HCT116 (cell line): ENCODE measurements around the gene SULT1C4. TPM values are rescaled to one million over a fixed set of nuclear protein-coding genes. Genes with fewer than 3 reads are reported as not detected.

ENCODE experiments used
- ATAC-seq: fragments of 200-7000 bp; cut with Tn5 transposase; 2 replicates; pipeline ENCODE4 v1.9.1; 2020; ENCODE audit warnings: mild to moderate bottlenecking, moderate library complexity
- Bru-seq: library from RNA; stranded (reverse); fragments of 400-500 nt; gene quantifications from one replicate; lab custom pipeline; 2021; lab: Mats Ljungman, UMichigan
- BruChase-seq, 2 experiments: library from RNA; stranded (reverse); fragments of 400-500 nt; gene quantifications; one replicate each; lab custom pipeline; 2021; lab: Mats Ljungman, UMichigan
- BruUV-seq: library from RNA; stranded (reverse); fragments of 400-500 nt; replicated peaks from 2 replicates; lab custom pipeline; 2021; lab: Mats Ljungman, UMichigan
- CTCF ChIA-PET: fragments of 300-600 bp; sonication (Branson Sonifier 250); formaldehyde crosslinking; loops from one replicate; lab custom pipeline; 2021; ENCODE audit warnings: antibody characterized with exemption; lab: Charles Lee
- POLR2A ChIA-PET: fragments of 300-600, 350-600 bp; sonication (Branson Sonifier 250); formaldehyde crosslinking; loops from one replicate; lab custom pipeline; 2021; ENCODE audit warnings: antibody characterized with exemption; lab: Charles Lee
- RAD21 ChIA-PET, 2 experiments: fragments of 300-600 bp; sonication (Branson Sonifier 250); formaldehyde crosslinking; loops; one replicate each; lab custom pipeline; 2023; ENCODE audit warnings: low total read pairs in 2 of 2; ENCODE audit not compliant: uncharacterized antibody in 2 of 2, unreplicated experiment in 2 of 2, low non-redundant PET in 1 of 2; lab: Charles Lee
- DNase-seq: peaks from one replicate; pipeline ENCODE4 v3.0.0-alpha.2; 2010; ENCODE audit warnings: low read depth, low spot score
- H2AFZ ChIP-seq: fragments of 200-600 bp; shearing (Covaris generic), sonication (generic); 2 replicates; pipeline ENCODE4 v1.6.1; 2017; ENCODE audit warnings: low read depth, mixed run types, mixed read lengths, antibody characterized with exemption, low read length; ENCODE audit not compliant: poor library complexity, severe bottlenecking
- H3K27ac ChIP-seq: 2 replicates; pipeline ENCODE4 v1.5.1; 2012; ENCODE audit warnings: low read depth, low read length
- H3K27me3 ChIP-seq: fragments of 200-600 bp; sonication (generic); 2 replicates; pipeline ENCODE4 v1.6.1; 2016; ENCODE audit warnings: mixed run types, low read length, mixed read lengths; ENCODE audit not compliant: insufficient read depth
- H3K36me3 ChIP-seq, 2 experiments: fragments of 200-500 bp in 1 of 2; fragments of 200-600 bp in 1 of 2; sonication (Bioruptor generic) in 1 of 2; sonication (generic) in 1 of 2; 2 replicates each; pipeline versions ENCODE4 v1.5.1 to v1.6.1; 2014 to 2016; ENCODE audit warnings: low read length in 2 of 2, inconsistent platforms in 1 of 2, mixed read lengths in 1 of 2, mixed run types in 1 of 2; ENCODE audit not compliant: insufficient read depth in 2 of 2, control insufficient read depth in 1 of 2
- H3K4me1 ChIP-seq, 2 experiments: fragments of 200-600 bp in 1 of 2; sonication (generic) in 1 of 2; 2 replicates each; pipeline versions ENCODE4 v1.5.1 to v1.6.1; 2012 to 2017; ENCODE audit warnings: low read length in 2 of 2, inconsistent platforms in 1 of 2, mild to moderate bottlenecking in 1 of 2, mixed read lengths in 1 of 2, mixed run types in 1 of 2, moderate library complexity in 1 of 2; ENCODE audit not compliant: insufficient read depth in 2 of 2, control insufficient read depth in 1 of 2
- H3K4me2 ChIP-seq: fragments of 200-600 bp; sonication (generic); 2 replicates; pipeline ENCODE4 v1.6.1; 2017; ENCODE audit warnings: mixed run types, low read length, mixed read lengths
- H3K4me3 ChIP-seq, 2 experiments: fragments of 200-600 bp in 1 of 2; sonication (generic) in 1 of 2; replicated peaks in 1 of 2; 2 replicates each; pipeline ENCODE4 v1.5.1; 2011 to 2016; ENCODE audit warnings: low read length in 2 of 2, control low read depth in 1 of 2, low read depth in 1 of 2, mild to moderate bottlenecking in 1 of 2, mixed read lengths in 1 of 2, mixed run types in 1 of 2
- H3K79me2 ChIP-seq: fragments of 200-600 bp; sonication (generic); 2 replicates; pipeline ENCODE4 v1.6.1; 2017; ENCODE audit warnings: mild to moderate bottlenecking, mixed run types, low read length, moderate library complexity, mixed read lengths; ENCODE audit not compliant: insufficient read depth
- H3K9ac ChIP-seq: fragments of 200-600 bp; sonication (generic); 2 replicates; pipeline ENCODE4 v1.6.1; 2016; ENCODE audit warnings: low read length, mixed read lengths
- H3K9me2 ChIP-seq: fragments of 200-600 bp; sonication (generic), shearing (Covaris generic); 2 replicates; pipeline ENCODE4 v1.6.1; 2017; ENCODE audit warnings: mixed run types, mild to moderate bottlenecking, moderate library complexity; ENCODE audit not compliant: insufficient read depth
- H3K9me3 ChIP-seq, 2 experiments: fragments of 200-500 bp in 1 of 2; fragments of 200-600 bp in 1 of 2; sonication (Bioruptor generic) in 1 of 2; sonication (generic) in 1 of 2; 2 replicates each; pipeline ENCODE4 v1.6.1; 2014 to 2017; ENCODE audit warnings: low read length in 2 of 2, mixed read lengths in 2 of 2, inconsistent platforms in 1 of 2, low read depth in 1 of 2, mild to moderate bottlenecking in 1 of 2, mixed run types in 1 of 2, moderate library complexity in 1 of 2; ENCODE audit not compliant: control insufficient read depth in 1 of 2, insufficient read depth in 1 of 2
- H4K20me1 ChIP-seq: fragments of 200-600 bp; sonication (generic), shearing (Covaris generic); 2 replicates; pipeline ENCODE4 v1.6.1; 2017; ENCODE audit warnings: mixed run types, mild to moderate bottlenecking, moderate library complexity; ENCODE audit not compliant: insufficient read depth
- ATF3 ChIP-seq: IDR thresholded peaks from 2 replicates; pipeline ENCODE4 v1.6.1; 2012
- CBX3 ChIP-seq: IDR thresholded peaks from 2 replicates; pipeline ENCODE4 v1.6.1; 2012; ENCODE audit warnings: low read depth
- CTCF ChIP-seq, 3 experiments: fragments of 200-600 bp in 1 of 3; sonication (generic) in 1 of 3; IDR thresholded peaks in 2 of 3; conservative IDR thresholded peaks in 1 of 3; 2 replicates each; pipeline ENCODE4 v1.5.1; 2012 to 2017; ENCODE audit warnings: low read depth in 2 of 3, low read length in 2 of 3, antibody characterized with exemption in 1 of 3, borderline replicate concordance in 1 of 3, control low read depth in 1 of 3, mild to moderate bottlenecking in 1 of 3, mixed read lengths in 1 of 3, mixed run types in 1 of 3, moderate library complexity in 1 of 3; ENCODE audit not compliant: insufficient read depth in 1 of 3
- ELF1 ChIP-seq: IDR thresholded peaks from 2 replicates; pipeline ENCODE4 v1.6.1; 2012; ENCODE audit warnings: low read depth, borderline replicate concordance
- EZH2 ChIP-seq: fragments of 200-600 bp; sonication (generic); IDR thresholded peaks from 2 replicates; pipeline ENCODE4 v1.6.1; 2017; ENCODE audit warnings: antibody characterized with exemption, mixed run types
- EZH2phosphoT487 ChIP-seq: fragments of 200-600 bp; IDR thresholded peaks from 2 replicates; pipeline ENCODE4 v1.6.1; 2018; ENCODE audit warnings: antibody characterized with exemption, borderline replicate concordance
- FOSL1 ChIP-seq: IDR thresholded peaks from 2 replicates; pipeline ENCODE4 v1.6.1; 2012; ENCODE audit warnings: low read depth
- JUND ChIP-seq: IDR thresholded peaks from 2 replicates; pipeline ENCODE4 v1.6.1; 2012
- POLR2A ChIP-seq: IDR thresholded peaks from 2 replicates; pipeline ENCODE4 v1.7.0; 2011; ENCODE audit warnings: borderline replicate concordance; ENCODE audit not compliant: insufficient read depth, insufficient read length; ENCODE audit errors: extremely low read depth
- RAD21 ChIP-seq: IDR thresholded peaks from 2 replicates; pipeline ENCODE4 v1.6.1; 2012; ENCODE audit warnings: low read depth, mild to moderate bottlenecking
- SIN3A ChIP-seq: IDR thresholded peaks from 2 replicates; pipeline ENCODE4 v1.6.1; 2012; ENCODE audit warnings: low read depth
- SRF ChIP-seq: IDR thresholded peaks from 2 replicates; pipeline ENCODE4 v1.6.1; 2012; ENCODE audit warnings: low read depth
- TCF7L2 ChIP-seq: IDR thresholded peaks from 2 replicates; pipeline ENCODE4 v1.7.0; 2011; ENCODE audit warnings: borderline replicate concordance, inconsistent platforms; ENCODE audit not compliant: insufficient read depth, insufficient read length; ENCODE audit errors: extremely low read depth
- YY1 ChIP-seq: IDR thresholded peaks from 2 replicates; pipeline ENCODE4 v1.6.1; 2011; ENCODE audit warnings: low read length, low read depth, moderate library complexity, mild to moderate bottlenecking; ENCODE audit not compliant: insufficient replicate concordance; ENCODE audit errors: extremely low read depth
- ZNF274 ChIP-seq: fragments of 200-500 bp; sonication (Bioruptor generic); IDR thresholded peaks from 2 replicates; pipeline ENCODE4 v1.6.1; 2014; ENCODE audit warnings: mild to moderate bottlenecking, low read depth, low read length, inconsistent platforms
- intact Hi-C: fragments of 100-400 bp; cut with micrococcal nuclease; formaldehyde crosslinking; loops from 2 replicates; pipeline ENCODE4 v1.10.0; 2022
- long read RNA-seq: library from polyadenylated mRNA; unstranded; transcript quantifications from one replicate; pipeline ENCODE4 v2.0.0, GENCODE V29; 2021; ENCODE audit not compliant: unreplicated experiment
- polyA plus RNA-seq: library from polyadenylated mRNA; unstranded; fragments of >200 nt; gene quantifications from 2 replicates; pipeline ENCODE4 v1.2.1, GENCODE V29; 2012; ENCODE audit warnings: missing spikeins
- total RNA-seq: library from RNA; stranded (reverse); gene quantifications from one replicate; pipeline ENCODE4 v1.2.1, GENCODE V29; 2021; ENCODE audit not compliant: unreplicated experiment
- TF ChIP-seq, protein P1 (sequence below): IDR thresholded peaks from 2 replicates; pipeline ENCODE4 v1.6.1; 2011; ENCODE audit warnings: mild to moderate bottlenecking, low read length, moderate library complexity; ENCODE audit not compliant: insufficient replicate concordance; ENCODE audit errors: extremely low read depth
- TF ChIP-seq, protein P2 (sequence below): IDR thresholded peaks from 2 replicates; pipeline ENCODE4 v1.6.1; 2012; ENCODE audit warnings: low read depth

SULT1C4 gene
- not detected for total RNA-seq
- polyA plus RNA-seq = not detected in 2 replicates
- not detected for Bru-seq, nascent RNA
- not detected for BruChase-seq, experiment 1, labeled RNA remaining after a 6-hour chase
- not detected for BruChase-seq, experiment 2, labeled RNA remaining after a 2-hour chase
- long read RNA-seq = 0 reads

DNA sequence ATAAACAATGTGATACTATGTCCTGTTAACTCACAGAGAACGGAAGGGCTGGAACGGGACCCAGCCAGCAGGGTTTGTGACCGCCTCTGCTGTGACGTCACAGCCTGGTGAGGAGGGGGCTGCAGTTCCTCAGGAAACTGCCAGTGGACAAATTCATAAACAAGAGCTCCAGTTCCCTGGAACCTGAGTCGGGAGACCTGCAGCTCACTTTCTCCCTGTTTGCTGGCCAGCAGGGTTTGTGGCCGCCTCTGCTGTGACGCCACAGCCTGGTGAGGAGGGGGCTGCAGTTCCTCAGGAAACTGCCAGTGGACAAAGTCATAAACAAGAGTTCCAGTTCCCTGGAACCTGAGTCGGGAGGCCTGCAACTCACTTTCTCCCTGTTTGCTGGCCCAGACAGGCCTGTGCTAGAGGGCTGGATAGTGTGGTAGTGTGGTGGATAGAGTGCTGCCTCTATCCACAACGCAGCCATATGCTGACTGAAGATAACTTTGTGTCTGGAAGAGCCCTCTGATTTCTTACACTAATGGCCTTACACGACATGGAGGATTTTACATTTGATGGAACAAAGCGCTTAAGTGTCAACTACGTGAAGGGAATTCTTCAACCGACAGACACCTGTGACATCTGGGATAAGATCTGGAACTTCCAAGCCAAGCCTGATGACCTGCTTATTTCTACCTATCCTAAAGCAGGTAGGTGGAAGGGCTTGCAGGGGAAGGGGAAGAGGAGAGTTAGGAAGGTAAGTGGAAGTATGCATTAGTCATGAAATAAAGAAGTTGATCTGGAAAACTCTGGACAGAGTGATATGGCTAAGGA is at the start of gene SULT1C4:
Gene SULT1C4, plus strand, starts transcription at position 140 of the 816 bp plus-strand sequence. Its CDS starts 384 bp downstream, at position 524.
- RAD21 ChIA-PET = no interaction called here
- H3K27me3 ChIP-seq = no peaks in the 10 kb centered on the region
- H3K4me3 ChIP-seq = no peak within 1 kb of the TSS
- no peaks in the 10 kb centered on the region for H3K4me1 ChIP-seq
- DNase-seq = no peak
- CTCF ChIA-PET = interaction anchor here (1.2 kb wide), 1 partner anchor 8 kb away, joined by 3 read pairs; no protein-coding TSS in a partner anchor
- no peak within 1 kb of the TSS for H3K4me2 ChIP-seq
- H3K36me3 ChIP-seq = no peaks in the 10 kb centered on the region
- TF ChIP-seq JUND (no peak), YY1 (no peak), SIN3A (no peak), ELF1 (no peak), EZH2 (no peak), RAD21 (no peak), ZNF274 (no peak), ATF3 (no peak), CTCF (IDR thresholded peaks at IDR 0.05 in 2 of 3, conservative IDR thresholded peaks at IDR 0.05 in 1 of 3; ENCODE audit: borderline replicate concordance in 1 of 3, insufficient read depth in 1 of 3, low read depth in 2 of 3, low read length in 2 of 3) (no peak), CBX3 (no peak), EZH2phosphoT487 (no peak), POLR2A (no peak), TCF7L2 (no peak), SRF (no peak), FOSL1 (no peak)
- TF ChIP-seq, protein P1, sequence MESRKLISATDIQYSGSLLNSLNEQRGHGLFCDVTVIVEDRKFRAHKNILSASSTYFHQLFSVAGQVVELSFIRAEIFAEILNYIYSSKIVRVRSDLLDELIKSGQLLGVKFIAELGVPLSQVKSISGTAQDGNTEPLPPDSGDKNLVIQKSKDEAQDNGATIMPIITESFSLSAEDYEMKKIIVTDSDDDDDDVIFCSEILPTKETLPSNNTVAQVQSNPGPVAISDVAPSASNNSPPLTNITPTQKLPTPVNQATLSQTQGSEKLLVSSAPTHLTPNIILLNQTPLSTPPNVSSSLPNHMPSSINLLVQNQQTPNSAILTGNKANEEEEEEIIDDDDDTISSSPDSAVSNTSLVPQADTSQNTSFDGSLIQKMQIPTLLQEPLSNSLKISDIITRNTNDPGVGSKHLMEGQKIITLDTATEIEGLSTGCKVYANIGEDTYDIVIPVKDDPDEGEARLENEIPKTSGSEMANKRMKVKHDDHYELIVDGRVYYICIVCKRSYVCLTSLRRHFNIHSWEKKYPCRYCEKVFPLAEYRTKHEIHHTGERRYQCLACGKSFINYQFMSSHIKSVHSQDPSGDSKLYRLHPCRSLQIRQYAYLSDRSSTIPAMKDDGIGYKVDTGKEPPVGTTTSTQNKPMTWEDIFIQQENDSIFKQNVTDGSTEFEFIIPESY = no peak
- TF ChIP-seq, protein P2, sequence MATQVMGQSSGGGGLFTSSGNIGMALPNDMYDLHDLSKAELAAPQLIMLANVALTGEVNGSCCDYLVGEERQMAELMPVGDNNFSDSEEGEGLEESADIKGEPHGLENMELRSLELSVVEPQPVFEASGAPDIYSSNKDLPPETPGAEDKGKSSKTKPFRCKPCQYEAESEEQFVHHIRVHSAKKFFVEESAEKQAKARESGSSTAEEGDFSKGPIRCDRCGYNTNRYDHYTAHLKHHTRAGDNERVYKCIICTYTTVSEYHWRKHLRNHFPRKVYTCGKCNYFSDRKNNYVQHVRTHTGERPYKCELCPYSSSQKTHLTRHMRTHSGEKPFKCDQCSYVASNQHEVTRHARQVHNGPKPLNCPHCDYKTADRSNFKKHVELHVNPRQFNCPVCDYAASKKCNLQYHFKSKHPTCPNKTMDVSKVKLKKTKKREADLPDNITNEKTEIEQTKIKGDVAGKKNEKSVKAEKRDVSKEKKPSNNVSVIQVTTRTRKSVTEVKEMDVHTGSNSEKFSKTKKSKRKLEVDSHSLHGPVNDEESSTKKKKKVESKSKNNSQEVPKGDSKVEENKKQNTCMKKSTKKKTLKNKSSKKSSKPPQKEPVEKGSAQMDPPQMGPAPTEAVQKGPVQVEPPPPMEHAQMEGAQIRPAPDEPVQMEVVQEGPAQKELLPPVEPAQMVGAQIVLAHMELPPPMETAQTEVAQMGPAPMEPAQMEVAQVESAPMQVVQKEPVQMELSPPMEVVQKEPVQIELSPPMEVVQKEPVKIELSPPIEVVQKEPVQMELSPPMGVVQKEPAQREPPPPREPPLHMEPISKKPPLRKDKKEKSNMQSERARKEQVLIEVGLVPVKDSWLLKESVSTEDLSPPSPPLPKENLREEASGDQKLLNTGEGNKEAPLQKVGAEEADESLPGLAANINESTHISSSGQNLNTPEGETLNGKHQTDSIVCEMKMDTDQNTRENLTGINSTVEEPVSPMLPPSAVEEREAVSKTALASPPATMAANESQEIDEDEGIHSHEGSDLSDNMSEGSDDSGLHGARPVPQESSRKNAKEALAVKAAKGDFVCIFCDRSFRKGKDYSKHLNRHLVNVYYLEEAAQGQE = no peak
- TF ChIP-seq, all 23 proteins: peak for 0
- intact Hi-C loops = no loop called here
- no TSS peak for BruUV-seq
- H3K79me2 ChIP-seq = no peaks in the 10 kb centered on the region
- H3K9me3 ChIP-seq = no peaks in the 10 kb centered on the region
- no peak for ATAC-seq
- POLR2A ChIA-PET = no interaction called here
- no peak within 1 kb of the TSS for H3K9ac ChIP-seq
- H2AFZ ChIP-seq = no peak within 1 kb of the TSS
- H3K9me2 ChIP-seq = no peaks in the 10 kb centered on the region
- no peak within 1 kb of the TSS for H3K27ac ChIP-seq
- no peaks in the 10 kb centered on the region for H4K20me1 ChIP-seq
